Coronary artery (tissue), 2 donors: Measurements from ENCODE around the gene SPP1.

Experiments
- DNase-seq: peaks from one replicate; pipeline ENCODE4 v3.0.0-alpha.2; 2017; ENCODE audit warnings: low spot score
- H3K27ac ChIP-seq, 2 donors: fragments of 200-600 bp; sonication (generic); one replicate each; pipeline ENCODE4 v1.5.1; 2016 to 2019
- H3K4me3 ChIP-seq: fragments of 200-600 bp; sonication (generic); 2 replicates; pipeline ENCODE4 v1.5.1; 2016; ENCODE audit warnings: mild to moderate bottlenecking, moderate library complexity
- TF ChIP-seq, protein P1 (sequence below): fragments of 200-600 bp; sonication (generic); IDR thresholded peaks from one replicate; pipeline ENCODE4 v1.5.1; 2019; ENCODE audit warnings: antibody characterized with exemption

Gene SPP1

DNA sequence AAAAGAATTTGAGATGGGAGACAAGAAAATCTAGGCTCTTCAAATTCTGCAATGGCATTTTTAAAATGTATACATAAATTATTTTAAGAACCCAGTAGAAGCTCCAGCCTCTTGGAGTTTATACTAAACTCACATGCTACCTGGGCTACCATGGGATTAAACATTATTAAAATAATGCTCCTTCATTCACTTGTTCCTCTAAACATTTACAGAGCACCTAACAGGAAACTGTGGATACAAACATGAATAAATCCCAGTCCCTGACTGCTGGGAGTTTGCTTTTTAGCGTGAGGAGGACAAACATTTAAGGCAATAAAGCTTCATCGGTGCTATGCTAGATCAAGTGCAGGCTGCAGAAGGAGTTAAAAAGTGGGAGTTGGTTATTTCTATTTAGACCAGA is 5.4 kb upstream of the SPP1 start:
- Histone ChIP-seq H3K27ac (no peak overlapping the region), H3K4me3 (no peak overlapping the region)
- TF ChIP-seq, protein P1, sequence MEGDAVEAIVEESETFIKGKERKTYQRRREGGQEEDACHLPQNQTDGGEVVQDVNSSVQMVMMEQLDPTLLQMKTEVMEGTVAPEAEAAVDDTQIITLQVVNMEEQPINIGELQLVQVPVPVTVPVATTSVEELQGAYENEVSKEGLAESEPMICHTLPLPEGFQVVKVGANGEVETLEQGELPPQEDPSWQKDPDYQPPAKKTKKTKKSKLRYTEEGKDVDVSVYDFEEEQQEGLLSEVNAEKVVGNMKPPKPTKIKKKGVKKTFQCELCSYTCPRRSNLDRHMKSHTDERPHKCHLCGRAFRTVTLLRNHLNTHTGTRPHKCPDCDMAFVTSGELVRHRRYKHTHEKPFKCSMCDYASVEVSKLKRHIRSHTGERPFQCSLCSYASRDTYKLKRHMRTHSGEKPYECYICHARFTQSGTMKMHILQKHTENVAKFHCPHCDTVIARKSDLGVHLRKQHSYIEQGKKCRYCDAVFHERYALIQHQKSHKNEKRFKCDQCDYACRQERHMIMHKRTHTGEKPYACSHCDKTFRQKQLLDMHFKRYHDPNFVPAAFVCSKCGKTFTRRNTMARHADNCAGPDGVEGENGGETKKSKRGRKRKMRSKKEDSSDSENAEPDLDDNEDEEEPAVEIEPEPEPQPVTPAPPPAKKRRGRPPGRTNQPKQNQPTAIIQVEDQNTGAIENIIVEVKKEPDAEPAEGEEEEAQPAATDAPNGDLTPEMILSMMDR: no peak
- no peak for DNase-seq

DNA sequence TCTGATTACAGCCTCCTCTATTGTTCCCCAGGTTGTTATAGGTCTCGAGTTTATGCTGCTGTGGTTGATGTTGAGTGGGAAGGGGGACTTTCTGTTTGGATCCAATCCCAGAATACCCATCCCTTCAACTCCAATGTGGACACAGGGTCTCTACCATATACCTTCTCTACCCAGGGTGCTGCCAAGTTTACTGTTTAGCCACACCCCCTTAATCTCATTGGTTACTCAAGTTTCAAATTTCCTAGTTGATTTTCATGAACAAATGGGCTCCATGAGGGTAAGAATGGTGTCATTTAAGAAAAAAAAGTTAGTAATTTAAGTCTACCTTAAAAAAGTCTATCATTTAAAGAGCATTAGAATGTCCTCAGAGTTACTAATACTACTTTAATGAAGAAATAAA is 3.6 kb upstream of the SPP1 start:
- Histone ChIP-seq H3K4me3 (no peak overlapping the region), H3K27ac (no peak overlapping the region)
- TF ChIP-seq, protein P1: no peak
- no peak for DNase-seq

DNA sequence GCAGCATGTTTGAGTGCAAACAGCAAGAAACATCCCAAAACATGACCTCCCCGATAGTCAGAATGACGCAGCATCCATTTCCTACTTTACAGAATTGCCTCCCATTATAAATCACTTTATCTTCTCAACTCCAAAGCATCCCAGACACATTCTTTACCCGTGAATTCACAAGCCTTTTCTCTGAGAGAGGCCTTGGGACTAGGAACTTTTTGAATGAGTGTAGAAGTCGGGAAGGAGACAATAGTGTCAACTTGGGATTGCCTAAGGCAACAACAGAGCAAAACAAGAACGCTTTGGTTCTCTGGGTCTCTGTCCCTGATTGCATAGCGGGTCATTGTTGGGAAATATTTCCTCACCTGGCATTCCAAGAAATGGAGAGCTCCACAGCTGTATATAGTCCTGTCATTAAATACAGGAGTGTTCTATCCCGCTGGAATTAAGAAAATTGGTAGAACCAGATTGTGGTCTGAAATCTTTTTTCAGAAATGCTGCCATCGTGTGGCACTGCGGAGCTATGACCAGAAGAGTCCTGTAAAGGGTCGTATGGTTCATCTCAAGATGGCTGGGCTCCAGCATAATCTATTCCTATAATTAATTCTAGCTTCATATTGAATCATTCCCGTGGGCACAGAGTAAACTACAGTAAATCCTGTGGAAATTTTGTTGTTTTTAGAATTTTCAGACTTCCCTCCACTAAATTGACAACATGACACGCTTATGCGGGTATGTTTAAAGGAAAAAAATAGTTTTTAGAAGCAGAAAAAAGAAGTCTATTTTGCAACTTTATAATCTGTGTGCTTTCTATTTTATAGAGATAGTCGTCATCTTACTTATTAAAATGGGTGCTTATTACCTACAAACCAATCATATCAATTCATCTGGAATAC is 2.0 kb upstream of the SPP1 start:
- DNase-seq: no peak
- Histone ChIP-seq H3K4me3 (peak overlapping the region; percentile 44), H3K27ac (no peak overlapping the region)
- TF ChIP-seq, protein P1: peak; percentile 72

DNA sequence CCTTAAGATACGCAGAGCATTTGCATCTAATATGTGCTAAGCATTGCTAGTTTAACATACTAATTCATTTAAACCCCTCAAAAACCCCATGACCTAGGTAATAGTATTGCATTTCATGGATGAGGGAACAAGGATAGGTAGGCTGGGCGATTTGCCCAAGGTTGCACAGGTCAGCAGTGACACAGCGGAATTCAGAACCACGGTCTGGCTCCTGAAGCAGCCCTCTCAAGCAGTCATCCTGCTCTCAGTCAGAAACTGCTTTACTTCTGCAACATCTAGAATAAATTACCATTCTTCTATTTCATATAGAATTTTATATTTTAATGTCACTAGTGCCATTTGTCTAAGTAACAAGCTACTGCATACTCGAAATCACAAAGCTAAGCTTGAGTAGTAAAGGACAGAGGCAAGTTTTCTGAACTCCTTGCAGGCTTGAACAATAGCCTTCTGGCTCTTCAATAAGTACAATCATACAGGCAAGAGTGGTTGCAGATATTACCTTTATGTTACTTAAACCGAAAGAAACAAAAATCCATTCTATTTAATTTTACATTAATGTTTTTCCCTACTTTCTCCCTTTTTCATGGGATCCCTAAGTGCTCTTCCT is 555 bp upstream of the SPP1 start:
- H3K4me3 ChIP-seq: no peak overlapping the region
- no peak overlapping the region for H3K27ac ChIP-seq
- DNase-seq: no peak

DNA sequence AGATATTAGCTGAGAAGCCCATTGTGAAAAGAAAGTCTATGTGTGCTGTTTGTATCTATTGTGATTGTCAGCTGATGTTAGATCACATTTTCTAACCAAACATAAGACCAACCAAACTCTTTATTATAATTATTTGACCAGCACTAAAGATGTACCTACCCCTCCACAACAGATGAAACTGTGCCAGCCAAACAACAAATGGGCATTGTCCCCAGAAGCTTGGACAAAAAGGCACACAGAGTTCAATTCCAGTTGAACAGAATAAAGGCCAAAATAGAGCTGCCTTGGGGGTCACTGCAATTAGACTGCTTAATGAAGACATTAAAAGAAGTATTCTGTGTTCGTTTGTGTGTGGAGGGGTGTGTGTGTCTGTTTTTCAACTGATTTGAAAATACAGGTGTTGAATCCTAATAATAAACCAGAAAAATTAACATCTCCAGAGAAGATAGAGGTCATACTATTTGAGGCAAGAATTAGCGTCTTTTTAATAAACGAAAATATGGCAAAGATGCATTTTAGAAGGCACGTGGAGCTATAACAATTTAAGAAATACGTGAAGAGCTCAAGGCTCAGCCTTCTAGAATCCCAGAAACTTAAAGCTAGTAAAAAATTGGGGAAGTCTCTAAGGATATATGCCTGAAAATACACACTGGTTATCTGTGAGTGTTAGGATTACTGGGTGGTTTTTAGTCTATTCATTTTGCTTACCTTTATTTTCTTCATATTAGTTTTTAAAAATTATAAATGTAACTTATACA is 2.2 kb downstream of the SPP1 start:
- DNase-seq: no peak
- no peak overlapping the region for H3K4me3 ChIP-seq
- TF ChIP-seq, protein P1: no peak
- H3K27ac ChIP-seq: no peak overlapping the region

More for the DNA sequence above, 555 bp upstream of the SPP1 start:
- TF ChIP-seq, protein P1: no peak

DNA sequence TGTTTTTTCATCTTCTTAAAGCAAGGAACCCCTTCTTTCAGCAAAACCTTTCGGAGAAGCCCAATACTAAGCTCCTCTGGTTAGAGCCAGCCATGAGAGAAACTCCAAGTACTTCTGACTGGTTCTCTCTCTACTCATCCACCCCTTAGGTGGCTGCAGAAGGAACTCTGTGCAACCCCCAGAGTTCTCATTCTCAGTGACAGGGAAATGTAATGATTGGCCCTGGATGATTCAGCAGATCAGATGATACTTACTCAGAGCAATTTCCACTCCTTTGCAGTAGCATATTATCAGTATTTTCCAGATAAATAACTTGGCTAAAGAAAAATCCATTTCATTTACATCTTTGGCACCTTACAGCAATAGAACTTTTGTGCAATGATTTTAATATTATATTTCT is 3.2 kb downstream of the SPP1 start:
- no peak for DNase-seq
- H3K27ac ChIP-seq: no peak overlapping the region
- no peak overlapping the region for H3K4me3 ChIP-seq
- TF ChIP-seq, protein P1: no peak
